Uterine smooth muscle cell (primary cell): ENCODE results near the gene LYSET. TPM values are rescaled to one million over a fixed set of nuclear protein-coding genes. Genes with fewer than 3 reads are reported as not detected.

Source experiments
- total RNA-seq: library from RNA; depleted of rRNA; stranded (reverse); fragments of >200 nt; gene quantifications from 2 replicates; pipeline ENCODE4 v1.2.3, GENCODE V29; 2014

LYSET gene
- total RNA-seq: 7.4 and 10.2 TPM in 2 replicates

GRCh38 chr14:93184391-93185348, at the start of gene LYSET, which contains the start of gene MOAP1:
TSS of gene LYSET (plus strand) at chr14:93185317. CDS start at chr14:93185406, 89 bp downstream.
TSS of gene MOAP1 (minus strand) at chr14:93184897. CDS start at chr14:93184242, 655 bp downstream.

GRCh38 chr14:93206793-93207467, 21.8 kb downstream of the LYSET start, which contains the start of the genes GON7 and UBR7:
TSS of gene GON7 (minus strand) at chr14:93207065. CDS start at chr14:93207037, 28 bp downstream.
TSS of gene UBR7 (plus strand) at chr14:93207256. CDS start at chr14:93207292, 36 bp downstream.

Other genes starting within 250 kb of the LYSET start
- 11.7 and 12.5 TPM in 2 replicates for gene ITPK1, start 69.4 kb upstream of the LYSET start, total RNA-seq
- gene MOAP1, start 420 bp upstream of the LYSET start, total RNA-seq: 11.3 and 15.0 TPM in 2 replicates
- 11.2 and 17.0 TPM in 2 replicates for gene GON7, start 21.7 kb downstream of the LYSET start, total RNA-seq
- 23.6 and 53.7 TPM in 2 replicates for gene UBR7, start 21.9 kb downstream of the LYSET start, total RNA-seq
- 25.2 and 28.0 TPM in 2 replicates for gene BTBD7, start 147.7 kb downstream of the LYSET start, total RNA-seq
- not detected in 2 replicates for gene COX8C, start 161.9 kb downstream of the LYSET start, total RNA-seq
- gene UNC79, start 245.6 kb downstream of the LYSET start, total RNA-seq: under 0.01 and 0.12 TPM in 2 replicates